GM18907 (cell line): ENCODE data around the gene PROKR1.

ENCODE experiments used
- ATAC-seq: cut with Tn5 transposase; IDR thresholded peaks from one replicate; pipeline ENCODE4 v1.9.1; 2021; ENCODE audit warnings: mild to moderate bottlenecking, moderate library complexity; ENCODE audit not compliant: unreplicated experiment

Gene PROKR1

GRCh38 chr2:68695971-68696370, 52.6 kb downstream of the PROKR1 start:
- no peak for ATAC-seq

- no peak for ATAC-seq
Measured at GRCh38 chr2:68696554-68696953, 53.2 kb downstream of the PROKR1 start.

- no peak for ATAC-seq
Measured at GRCh38 chr2:68698567-68699377, 55.4 kb downstream of the PROKR1 start.

GRCh38 chr2:68700560-68700959, 57.2 kb downstream of the PROKR1 start:
- no peak for ATAC-seq

- ATAC-seq, result no peak
Measured at GRCh38 chr2:68706637-68707036, 63.3 kb downstream of the PROKR1 start.
